Forelimb muscle (tissue), 1 donor: ENCODE data around the gene FREM2. TPM values are rescaled to one million over a fixed set of nuclear protein-coding genes. Genes with fewer than 3 reads are reported as not detected.

Source experiments
- DNase-seq: peaks from one replicate; pipeline ENCODE4 v3.0.0-alpha.2; 2013; ENCODE audit warnings: low read depth
- polyA plus RNA-seq: library from polyadenylated mRNA; unstranded; fragments of 120-200 nt; gene quantifications from one replicate; pipeline ENCODE4 v1.2.1, GENCODE V29; 2013; ENCODE audit not compliant: insufficient read length

Gene FREM2, protein sequence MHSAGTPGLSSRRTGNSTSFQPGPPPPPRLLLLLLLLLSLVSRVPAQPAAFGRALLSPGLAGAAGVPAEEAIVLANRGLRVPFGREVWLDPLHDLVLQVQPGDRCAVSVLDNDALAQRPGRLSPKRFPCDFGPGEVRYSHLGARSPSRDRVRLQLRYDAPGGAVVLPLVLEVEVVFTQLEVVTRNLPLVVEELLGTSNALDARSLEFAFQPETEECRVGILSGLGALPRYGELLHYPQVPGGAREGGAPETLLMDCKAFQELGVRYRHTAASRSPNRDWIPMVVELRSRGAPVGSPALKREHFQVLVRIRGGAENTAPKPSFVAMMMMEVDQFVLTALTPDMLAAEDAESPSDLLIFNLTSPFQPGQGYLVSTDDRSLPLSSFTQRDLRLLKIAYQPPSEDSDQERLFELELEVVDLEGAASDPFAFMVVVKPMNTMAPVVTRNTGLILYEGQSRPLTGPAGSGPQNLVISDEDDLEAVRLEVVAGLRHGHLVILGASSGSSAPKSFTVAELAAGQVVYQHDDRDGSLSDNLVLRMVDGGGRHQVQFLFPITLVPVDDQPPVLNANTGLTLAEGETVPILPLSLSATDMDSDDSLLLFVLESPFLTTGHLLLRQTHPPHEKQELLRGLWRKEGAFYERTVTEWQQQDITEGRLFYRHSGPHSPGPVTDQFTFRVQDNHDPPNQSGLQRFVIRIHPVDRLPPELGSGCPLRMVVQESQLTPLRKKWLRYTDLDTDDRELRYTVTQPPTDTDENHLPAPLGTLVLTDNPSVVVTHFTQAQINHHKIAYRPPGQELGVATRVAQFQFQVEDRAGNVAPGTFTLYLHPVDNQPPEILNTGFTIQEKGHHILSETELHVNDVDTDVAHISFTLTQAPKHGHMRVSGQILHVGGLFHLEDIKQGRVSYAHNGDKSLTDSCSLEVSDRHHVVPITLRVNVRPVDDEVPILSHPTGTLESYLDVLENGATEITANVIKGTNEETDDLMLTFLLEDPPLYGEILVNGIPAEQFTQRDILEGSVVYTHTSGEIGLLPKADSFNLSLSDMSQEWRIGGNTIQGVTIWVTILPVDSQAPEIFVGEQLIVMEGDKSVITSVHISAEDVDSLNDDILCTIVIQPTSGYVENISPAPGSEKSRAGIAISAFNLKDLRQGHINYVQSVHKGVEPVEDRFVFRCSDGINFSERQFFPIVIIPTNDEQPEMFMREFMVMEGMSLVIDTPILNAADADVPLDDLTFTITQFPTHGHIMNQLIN (N-terminal part only)
- 7.7 TPM for polyA plus RNA-seq

DNA sequence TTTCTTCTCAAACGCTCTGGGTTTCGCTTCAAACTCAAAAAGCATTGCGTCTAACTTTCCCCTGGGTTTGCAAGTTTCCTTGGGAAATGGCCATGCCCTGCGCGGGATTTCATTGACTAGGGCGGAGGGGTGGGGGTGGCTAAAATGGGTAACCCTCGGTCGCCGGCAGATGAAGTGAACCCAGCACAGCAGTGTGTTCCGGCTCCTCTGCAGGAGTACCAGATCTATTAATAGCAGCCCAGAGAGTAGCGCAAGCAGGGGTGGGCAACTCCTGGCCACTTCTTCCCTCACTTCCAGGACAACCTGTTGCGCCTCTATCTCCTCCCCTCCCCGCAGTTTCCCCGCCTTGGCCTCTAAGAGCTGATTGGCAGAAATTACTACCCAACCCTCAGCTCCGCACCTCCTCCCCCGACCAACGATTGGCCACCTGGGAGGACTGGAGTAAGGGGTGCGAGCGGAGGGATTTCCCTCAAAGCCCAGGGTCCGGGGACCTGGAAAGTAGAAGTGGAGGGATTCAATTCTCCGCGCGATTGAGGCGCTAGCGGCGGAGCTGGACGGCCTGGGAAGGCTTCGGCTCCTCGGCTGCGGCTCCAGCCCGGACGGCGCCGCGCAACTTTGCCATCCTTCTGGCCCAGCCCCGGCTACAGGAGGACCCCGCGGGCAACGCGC, at the start of gene FREM2:
Gene FREM2, plus strand, starts transcription at position 501 of the 669 bp plus-strand sequence. CDS start 268 bp downstream, outside the sequence.
- no peak for DNase-seq

DNA sequence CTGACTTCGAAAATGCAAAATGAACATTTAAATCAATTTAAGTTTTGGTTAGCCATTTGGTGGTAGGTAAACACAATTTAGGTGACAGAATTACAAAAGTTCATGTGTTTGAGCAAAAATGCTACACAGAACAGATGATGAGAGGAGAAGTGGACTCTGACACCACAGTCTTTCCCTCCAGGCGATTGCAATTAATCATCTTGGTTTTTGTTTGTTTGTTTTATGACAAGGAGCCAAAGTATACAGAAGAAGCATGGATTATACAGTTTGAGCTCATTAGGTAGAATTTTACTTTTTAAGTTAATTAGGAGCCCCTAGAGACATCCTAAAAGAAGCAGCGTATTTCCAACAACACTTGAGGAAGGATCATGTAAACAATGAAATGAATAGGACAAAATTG, 49.3 kb upstream of the FREM2 start:
- DNase-seq, result no peak

DNA sequence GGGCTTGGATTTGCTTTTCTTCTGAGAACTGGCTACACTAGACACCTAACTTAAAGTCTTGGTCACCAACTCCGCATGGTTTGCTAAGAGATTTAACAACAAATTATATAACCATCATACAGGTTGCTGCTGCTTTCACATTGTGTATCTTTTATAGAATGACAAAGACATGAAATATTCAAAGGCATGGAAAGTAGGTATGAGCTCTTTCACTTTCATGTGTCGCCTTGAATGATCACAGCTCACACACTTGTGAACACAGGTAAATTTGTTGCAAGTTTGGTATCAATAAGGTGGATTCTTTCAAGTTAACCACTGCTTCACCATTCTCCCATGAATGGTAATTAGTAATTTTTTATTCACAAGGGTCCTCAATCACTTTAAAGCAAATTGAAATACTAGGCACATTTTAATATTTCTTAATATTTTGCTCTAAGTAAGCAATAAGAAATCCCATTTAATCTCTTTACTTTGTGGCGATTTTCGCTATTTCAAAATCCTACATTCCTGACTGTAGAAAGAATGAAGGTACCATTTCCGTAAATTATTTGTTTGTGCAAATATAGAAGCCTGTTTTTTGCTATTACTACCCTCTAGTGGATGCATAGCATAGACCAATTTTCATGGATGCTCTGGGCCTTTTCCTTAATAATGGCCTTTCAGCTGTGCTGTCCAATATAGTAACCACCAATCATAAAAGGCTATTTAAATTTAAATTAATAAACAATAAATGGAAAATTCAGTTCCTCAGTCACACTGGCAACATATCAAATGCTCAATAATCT, 45.5 kb upstream of the FREM2 start:
- DNase-seq, result no peak

DNA sequence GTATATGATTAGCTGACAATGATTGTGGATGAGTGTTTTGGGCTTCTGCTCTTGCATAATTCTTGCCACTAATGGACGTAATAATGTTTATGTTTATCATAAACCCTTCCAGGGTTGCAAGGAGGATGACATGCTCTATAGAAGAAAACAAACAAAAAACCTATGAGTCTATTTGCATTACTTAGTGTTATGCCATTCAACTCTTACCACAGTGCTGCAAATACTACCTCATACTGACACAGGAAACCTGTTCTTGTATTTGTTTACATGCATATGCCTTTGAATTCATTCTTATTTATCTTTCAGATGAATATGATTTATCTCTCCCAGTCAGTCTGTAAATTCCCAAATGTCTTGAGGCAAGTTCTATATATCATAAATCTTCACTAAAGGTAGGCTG, 39.6 kb upstream of the FREM2 start:
- no peak for DNase-seq

DNA sequence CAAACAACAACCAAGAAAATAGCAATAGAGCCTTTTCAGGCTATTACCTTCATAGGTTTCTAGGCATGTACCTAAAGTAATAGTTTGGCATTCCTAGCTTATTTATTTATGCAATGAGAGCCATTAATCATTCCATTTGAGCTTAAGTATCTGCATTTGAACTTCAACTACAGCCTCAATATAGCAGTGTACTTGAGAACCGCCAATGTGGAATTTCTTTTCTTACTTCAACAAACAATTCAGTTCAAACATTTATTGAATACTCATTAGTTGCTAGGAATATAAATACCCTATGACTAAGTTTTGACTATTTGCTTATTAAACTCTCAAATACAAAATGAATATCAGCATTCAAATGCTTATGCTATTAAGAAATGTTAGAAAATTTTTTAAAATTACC, 38.0 kb upstream of the FREM2 start:
- no peak for DNase-seq

DNA sequence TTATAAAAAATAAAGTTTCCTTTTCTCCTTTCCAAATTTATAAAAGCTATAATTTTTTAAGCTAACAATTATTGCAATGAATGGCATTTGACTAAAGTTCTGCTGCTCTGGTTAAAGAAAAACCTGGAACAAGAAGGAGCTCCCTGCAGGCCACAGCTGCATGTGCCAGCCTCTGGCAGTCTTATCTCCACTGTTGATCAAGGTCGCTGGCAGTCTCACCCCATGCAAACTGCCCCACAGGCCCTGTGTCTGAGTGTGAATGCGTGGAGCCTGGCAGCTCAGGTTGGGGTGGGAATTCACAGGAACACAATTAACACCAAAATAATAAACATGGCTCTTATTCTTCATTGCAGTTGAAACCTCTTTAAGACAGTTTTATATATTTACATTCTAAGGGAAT, 30.2 kb upstream of the FREM2 start:
- no peak for DNase-seq

DNA sequence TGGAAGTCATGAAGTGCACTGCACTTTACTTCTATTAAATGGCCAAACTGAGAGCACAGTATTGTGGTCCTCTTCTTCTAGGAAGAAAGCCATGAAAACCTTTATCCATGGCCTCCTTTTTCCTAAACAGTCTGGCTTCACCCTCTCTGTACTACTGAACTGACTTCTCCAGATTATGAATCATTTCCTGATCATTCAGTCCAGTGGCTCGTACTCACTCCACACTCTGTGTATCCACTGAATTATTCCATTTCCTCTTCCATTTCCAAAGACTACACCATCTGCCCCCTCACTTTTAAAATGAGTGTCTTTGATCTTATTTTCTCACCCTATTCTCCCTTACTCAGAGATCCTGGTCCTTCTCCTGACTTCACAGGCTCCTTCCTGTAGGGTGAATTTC, 29.7 kb upstream of the FREM2 start:
- no peak for DNase-seq

DNA sequence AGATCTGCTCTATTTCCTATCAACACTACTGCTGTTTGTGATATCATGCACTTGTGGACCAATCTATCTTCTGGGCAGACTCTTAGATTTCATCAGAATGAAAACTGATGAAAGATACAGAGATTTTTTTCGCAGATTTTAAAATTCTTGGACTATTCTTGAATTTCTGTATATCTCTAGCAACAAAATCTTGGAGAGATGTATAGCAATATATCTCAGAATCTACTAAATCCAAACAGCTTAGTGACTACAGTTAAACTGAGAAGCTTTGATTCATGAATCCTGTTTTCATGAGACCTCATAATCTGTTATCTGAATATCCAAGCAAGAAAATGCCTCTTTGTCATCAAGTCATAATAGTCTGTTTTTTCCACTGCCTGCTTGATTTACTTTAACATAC, 28.0 kb upstream of the FREM2 start:
- no peak for DNase-seq

DNA sequence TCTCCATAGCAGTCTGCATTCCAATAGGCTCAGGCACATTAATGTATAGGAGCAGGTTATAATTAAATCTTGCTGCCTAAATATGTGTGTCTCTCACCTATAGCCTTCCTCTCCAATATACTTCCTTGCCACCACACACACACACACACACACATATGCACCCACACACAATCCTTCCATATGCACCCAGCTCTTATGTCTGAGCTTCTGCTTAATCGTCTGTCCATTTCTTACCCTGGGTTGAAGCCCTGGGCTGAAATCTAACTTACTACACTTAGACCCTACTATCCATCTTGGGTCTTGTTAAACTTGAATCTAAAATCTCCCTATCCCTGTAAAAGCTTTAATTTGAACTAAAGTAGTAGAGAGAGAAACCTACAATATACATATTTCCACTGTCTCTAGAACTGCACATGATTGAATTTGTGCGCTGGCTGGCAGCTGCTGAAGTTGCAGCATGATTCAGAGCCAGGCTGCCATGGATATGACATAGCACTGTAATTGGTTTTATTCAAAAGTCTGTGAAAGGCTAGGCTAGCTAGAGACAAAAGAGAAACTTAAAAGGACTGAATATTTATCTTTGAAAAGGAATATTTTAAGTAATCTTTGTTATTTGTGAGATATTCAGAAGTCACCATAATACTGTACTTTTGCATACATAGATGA, 25.7 kb upstream of the FREM2 start:
- no peak for DNase-seq

DNA sequence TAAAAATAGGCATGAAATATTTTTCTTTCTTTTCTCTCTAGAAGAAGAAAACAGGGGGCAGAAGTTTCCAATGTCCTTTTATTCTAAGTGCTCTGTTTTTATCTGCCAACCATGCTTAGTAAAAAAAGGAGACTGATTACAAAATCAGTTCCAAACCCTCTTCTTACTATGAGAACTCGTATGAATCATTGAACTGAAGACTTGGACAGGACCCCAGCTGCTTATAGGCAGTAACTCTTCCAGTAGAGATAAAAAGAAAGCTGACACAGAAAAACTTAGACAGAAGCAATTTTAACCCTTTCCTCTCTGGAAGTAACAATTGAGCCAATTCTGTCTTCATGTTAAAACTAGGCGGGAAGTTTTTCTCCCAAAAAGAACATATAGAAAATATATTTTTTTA, 24.5 kb upstream of the FREM2 start:
- no peak for DNase-seq

DNA sequence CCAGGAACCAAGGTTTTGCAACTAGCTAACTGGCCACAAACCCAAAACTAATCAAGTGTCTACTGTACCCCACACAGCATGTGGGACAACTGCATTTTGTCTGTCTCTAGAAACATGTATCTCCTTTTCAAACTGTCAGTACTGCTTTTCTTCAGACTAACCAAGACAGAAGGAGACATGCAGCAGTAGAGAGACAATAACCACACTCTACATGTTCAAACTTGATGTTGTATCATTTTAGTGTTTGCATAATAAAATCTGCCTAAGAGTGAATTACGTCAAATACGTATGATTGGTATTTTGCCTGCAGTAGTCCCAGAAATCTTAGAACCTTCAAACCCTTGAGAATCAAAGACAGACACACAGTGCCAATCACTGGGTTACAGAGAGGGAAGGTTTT, 22.0 kb upstream of the FREM2 start:
- no peak for DNase-seq

DNA sequence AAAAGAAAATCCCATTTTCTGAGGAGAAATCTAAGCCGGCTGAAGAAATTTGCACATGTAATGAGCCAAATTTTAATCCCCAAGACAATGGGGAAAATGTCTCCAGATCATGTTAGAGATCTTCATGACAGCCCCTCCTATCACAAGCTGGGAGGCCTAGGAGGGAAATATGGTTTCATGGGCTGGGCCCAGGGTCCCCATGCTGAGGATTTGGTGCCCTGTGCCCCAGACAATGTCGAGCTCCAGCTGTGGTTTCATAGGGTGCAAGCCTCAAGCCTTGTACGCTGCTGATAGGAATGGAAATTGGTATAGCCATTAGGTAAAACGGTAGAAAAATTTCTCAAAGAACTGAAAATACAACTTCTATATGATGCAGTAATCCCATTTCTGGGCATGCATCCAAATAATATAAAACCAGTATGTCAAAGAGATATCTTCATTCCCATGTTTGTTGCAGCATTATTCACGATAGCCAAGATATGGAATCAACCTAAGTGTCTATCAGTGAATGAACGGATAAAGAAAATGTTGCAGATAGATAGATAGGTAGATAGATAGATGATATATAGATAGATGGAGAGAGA, 19.3 kb upstream of the FREM2 start:
- no peak for DNase-seq

DNA sequence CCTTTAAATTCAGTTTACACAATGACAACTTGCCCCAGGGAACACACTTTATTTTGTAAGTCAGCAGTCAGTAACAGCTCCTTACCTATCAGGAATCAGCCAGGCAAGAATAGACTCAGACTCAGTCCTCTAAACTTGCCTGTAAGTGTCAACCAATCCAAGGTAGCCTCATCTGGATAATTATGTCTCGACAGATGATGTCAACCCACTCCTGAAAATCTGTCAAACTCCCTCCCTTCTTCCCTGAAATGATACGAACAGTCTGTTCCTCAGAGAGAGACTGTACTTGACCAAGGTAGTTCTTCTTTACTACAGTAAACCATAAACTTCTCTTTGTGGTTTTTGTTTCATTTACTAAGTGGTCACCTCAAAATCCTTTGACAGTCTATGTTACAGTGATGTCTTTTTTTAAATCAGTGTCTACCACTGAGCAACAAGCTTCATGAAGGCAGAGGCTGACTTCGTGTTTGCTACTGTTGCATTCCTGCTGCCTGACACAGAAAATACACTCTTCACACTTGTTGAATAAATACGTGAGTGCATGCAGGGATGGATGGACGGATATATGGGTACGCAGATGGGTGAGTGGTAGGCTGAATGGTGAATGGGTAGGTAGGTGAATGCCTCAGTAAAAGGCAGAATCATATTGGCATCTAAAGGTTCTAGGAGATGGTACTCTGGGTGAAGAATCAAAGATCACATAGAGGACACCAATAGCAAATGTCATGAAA, 17.5 kb upstream of the FREM2 start:
- no peak for DNase-seq

DNA sequence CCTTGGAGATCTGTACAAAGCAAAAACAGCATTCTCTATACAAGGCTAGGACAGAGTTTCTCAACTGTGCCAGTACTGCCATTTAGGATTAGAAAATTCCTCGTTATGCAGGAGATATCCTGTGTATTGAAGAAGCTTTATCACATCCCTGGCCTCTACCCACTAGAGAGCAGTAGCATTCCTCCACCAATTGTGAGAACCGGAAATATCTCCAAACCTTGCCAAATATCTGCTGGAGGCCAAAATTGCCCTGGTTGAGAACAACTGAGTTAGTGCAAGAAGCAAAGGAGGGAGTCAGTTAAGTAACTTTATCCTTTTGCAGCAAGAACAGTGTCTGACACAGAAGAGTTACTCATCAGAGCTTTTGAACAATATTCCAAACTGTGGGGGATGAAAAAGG, 16.2 kb upstream of the FREM2 start:
- DNase-seq, result no peak

DNA sequence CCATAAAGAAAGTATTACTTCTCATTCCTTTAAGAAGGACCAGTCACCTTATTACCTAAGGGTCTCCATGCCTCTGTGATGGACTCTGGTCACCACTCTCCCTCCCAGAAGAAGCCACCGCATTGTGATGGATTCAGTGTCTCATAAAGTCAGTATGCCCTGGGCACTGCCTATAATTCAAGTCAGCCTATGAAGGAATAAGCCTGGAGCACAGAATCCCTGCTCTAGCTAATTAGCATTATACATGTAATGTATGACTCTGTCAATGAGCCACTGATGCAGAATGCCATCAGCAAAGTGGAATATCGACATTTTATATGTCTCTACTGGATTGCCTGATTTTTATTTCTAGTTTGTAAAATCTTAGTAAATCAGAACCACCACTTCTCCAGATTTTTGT, 14.9 kb upstream of the FREM2 start:
- DNase-seq, result no peak

DNA sequence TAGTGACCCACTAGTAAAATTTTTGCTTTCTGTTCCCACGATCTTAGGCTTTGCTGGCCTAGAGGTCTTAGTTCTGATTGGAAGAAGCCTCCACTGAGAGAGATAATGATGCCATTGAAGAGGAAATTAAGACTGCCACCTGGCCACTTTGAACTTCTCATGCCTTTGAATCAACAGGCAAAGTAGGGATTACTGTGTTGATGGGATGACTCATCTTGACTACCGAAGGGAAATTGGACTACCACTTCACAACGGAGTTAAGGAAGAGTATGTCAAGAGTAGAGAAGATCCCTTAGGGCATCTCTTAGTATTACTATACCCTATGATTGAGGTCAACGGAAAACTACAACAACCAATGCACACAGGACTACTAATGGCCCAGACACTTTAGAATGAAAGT, 12.7 kb upstream of the FREM2 start:
- no peak for DNase-seq

DNA sequence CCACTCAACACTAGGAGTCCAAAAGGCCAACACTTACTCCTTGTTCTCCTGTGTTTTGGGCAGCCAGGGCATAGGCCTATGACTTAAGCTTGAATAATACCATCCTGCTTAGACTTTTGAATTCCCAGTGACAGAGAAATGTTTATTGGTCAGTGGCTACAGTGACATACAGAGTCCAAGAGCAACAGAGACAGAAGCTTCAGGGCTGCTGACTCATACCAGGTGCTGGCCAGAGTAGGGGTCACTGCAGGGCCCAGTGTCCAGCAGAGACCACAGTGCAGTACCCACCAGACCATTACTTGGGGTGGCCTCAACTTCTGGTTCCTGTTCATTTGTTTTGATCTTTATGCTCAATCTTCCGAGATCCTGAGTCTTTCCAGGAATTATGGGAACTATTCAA, 6.0 kb upstream of the FREM2 start:
- no peak for DNase-seq

DNA sequence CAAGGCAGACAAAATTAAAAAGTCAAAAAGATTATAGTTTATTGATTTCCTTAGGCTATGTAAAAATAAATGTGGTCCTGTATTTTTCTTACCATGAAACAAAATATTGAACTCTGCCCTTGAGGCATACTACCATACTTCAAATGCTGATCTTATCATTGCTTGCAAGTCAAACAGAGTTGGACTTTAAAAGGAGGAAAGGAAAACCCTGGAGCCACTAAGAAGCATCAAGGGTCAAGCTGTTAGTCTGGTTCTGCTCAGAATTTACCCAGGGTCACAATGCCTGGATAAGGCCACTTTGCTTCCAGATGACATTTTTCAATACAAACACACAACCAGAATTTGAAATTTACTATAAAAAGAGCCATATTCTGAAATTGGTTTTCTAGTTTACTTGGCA, 2.2 kb upstream of the FREM2 start:
- DNase-seq, result no peak

DNA sequence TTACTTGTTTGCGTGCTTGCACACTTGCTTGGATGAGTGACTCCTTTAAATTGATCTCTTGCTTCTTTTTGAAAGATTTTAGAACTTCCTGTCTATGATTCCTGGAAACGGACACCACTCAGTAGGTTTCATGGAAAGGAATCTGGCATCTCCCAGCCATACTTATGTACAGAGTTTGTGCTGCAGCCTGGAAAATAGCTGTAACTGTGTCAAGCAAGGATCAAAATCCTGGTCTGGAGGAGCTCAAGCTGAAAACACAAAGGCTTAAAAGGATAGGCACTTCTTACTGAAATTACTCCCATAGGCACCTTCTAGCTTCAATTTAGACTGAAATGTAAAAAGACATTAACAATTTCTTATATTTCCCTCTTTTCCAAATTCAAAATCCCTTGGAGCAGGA, 1.4 kb upstream of the FREM2 start:
- no peak for DNase-seq
